ENCODE results near the gene CD302.
"Not testable (repeated sequence)": the region's sequence is repeated elsewhere in the genome, so short reads cannot be mapped to it uniquely, and the experiment has no call there.

The CD302 gene

DNA sequence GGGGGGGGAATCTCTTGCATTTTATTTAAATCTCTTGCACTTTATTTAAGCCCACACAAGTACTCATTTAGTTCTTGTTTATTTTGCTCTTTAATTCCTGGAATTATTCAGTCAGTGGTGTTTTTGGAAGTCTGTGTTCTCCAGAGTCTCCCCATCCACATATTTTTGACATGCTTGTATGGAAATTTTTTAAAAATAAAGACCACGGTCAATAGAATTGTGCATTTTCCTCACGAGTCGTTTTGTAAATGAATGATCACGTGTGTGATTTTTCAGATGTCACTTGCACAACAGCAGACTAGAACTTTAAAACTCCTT lies 824 bp downstream of the CD302 start:
- TF ChIP-seq, protein P1, sequence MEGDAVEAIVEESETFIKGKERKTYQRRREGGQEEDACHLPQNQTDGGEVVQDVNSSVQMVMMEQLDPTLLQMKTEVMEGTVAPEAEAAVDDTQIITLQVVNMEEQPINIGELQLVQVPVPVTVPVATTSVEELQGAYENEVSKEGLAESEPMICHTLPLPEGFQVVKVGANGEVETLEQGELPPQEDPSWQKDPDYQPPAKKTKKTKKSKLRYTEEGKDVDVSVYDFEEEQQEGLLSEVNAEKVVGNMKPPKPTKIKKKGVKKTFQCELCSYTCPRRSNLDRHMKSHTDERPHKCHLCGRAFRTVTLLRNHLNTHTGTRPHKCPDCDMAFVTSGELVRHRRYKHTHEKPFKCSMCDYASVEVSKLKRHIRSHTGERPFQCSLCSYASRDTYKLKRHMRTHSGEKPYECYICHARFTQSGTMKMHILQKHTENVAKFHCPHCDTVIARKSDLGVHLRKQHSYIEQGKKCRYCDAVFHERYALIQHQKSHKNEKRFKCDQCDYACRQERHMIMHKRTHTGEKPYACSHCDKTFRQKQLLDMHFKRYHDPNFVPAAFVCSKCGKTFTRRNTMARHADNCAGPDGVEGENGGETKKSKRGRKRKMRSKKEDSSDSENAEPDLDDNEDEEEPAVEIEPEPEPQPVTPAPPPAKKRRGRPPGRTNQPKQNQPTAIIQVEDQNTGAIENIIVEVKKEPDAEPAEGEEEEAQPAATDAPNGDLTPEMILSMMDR (IDR thresholded peaks at IDR 0.05; ENCODE audit: low read depth, low read length, missing control alignments): no peak
- DNase-seq (ENCODE audit: extremely low read depth, low read depth): no peak
- H3K4me3 ChIP-seq (replicated peaks; ENCODE audit: low read depth, low read length): peak overlapping the region; percentile 87

- no peak overlapping the region for H3K4me3 ChIP-seq (replicated peaks; ENCODE audit: low read depth, low read length)
- TF ChIP-seq, protein P1 (IDR thresholded peaks at IDR 0.05; ENCODE audit: low read depth, low read length, missing control alignments): no peak
- DNase-seq (ENCODE audit: extremely low read depth, low read depth): no peak
These were observed 1.9 kb downstream of the CD302 start for GRCh38 chr2:159795841-159796690.

- no peak for DNase-seq (ENCODE audit: extremely low read depth, low read depth)
- TF ChIP-seq, protein P1 (IDR thresholded peaks at IDR 0.05; ENCODE audit: low read depth, low read length, missing control alignments): no peak
- H3K4me3 ChIP-seq (replicated peaks; ENCODE audit: low read depth, low read length): no peak overlapping the region
These were observed 4.7 kb downstream of the CD302 start for GRCh38 chr2:159793326-159793725.

GRCh38 chr2:159792599-159792998 lies 5.4 kb downstream of the CD302 start:
- TF ChIP-seq, protein P1 (IDR thresholded peaks at IDR 0.05; ENCODE audit: low read depth, low read length, missing control alignments): no peak
- H3K4me3 ChIP-seq (replicated peaks; ENCODE audit: low read depth, low read length): no peak overlapping the region
- no peak for DNase-seq (ENCODE audit: extremely low read depth, low read depth)

- TF ChIP-seq, protein P1 (IDR thresholded peaks at IDR 0.05; ENCODE audit: low read depth, low read length, missing control alignments): no peak
- H3K4me3 ChIP-seq (replicated peaks; ENCODE audit: low read depth, low read length): no peak overlapping the region
- DNase-seq (ENCODE audit: extremely low read depth, low read depth): no peak
These were observed 6.0 kb downstream of the CD302 start for GRCh38 chr2:159792036-159792435.

DNA sequence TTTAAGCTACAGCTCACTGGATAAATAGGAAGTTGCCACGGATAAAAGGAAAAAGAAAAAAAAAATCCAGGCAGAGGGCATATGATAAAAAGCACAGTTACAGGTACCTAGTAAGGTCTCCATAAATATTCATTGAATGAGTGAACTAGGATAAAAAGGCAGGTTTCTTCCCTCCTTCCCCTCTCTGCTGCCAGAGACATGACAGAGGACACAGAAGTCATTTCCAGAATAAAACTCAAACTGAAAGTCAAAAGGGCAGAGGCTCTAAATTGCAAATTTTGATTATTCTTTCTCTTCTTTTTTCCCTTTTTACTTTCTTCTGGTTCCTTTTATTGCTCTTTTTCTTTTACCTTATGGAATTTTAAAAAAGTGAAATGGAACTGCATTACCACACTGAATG lies 7.7 kb downstream of the CD302 start:
- TF ChIP-seq, protein P1 (IDR thresholded peaks at IDR 0.05; ENCODE audit: low read depth, low read length, missing control alignments): no peak
- no peak for DNase-seq (ENCODE audit: extremely low read depth, low read depth)
- H3K4me3 ChIP-seq (replicated peaks; ENCODE audit: low read depth, low read length): no peak overlapping the region

DNA sequence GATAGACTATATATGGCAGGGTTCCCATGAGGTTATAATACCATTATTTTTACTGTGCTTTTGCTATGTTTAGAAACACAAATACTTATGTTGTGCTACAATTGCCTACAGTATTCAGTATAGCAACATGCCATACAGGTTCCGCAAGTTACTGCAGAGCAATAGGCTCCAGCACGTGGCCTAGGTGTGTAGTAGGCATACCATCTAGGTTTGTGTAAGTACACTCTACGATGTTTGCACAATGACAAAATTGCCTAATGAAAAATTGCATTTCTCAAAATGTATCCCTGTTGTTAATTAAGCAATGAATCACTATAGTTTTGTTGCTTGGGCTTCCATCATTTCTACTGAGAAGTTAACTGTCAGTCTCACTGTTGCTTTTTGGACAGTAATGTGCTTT lies 9.8 kb downstream of the CD302 start:
- TF ChIP-seq, protein P1 (IDR thresholded peaks at IDR 0.05; ENCODE audit: low read depth, low read length, missing control alignments): no peak
- no peak for DNase-seq (ENCODE audit: extremely low read depth, low read depth)
- H3K4me3 ChIP-seq (replicated peaks; ENCODE audit: low read depth, low read length): no peak overlapping the region

DNA sequence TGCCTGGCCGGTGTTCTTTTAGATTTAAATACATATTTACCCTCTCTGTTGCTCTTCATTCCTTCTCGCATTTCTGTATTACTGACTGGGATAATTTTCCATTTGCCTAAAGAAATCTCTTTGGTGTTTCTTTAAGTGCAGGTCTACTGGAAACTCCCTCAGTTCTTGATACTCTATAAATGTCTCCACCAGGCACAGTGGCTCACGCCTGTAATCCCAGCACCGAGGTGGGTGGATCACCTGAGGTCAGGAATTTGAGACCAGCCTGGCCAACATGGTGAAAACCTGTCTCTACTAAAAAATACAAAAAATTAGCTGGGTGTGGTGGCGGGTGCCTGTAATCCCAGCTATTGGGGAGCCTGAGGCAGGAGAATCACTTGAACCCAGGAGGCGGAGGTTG lies 10.4 kb downstream of the CD302 start:
- DNase-seq (ENCODE audit: extremely low read depth, low read depth); H3K4me3 ChIP-seq (replicated peaks; ENCODE audit: low read depth, low read length): not testable (repeated sequence)

Data from HFF-Myc (cell line).